Liver (tissue), 9 donors: ENCODE data around the gene PTGER2. TPM values are rescaled to one million over a fixed set of nuclear protein-coding genes. Genes with fewer than 3 reads are reported as not detected.

Experiments used
- DNase-seq: peaks from one replicate; pipeline ENCODE4 v3.0.0-alpha.2; 2017; ENCODE audit warnings: low spot score
- H3K27ac ChIP-seq, 2 donors: one replicate each; pipeline ENCODE4 v1.7.0; 2013; ENCODE audit warnings: inconsistent platforms in 2 of 2, low read length in 2 of 2, control low read depth in 1 of 2, low read depth in 1 of 2, mild to moderate bottlenecking in 1 of 2
- H3K27me3 ChIP-seq, 4 donors: one replicate each; pipeline versions ENCODE4 v1.6.1 to v1.7.0; 2013; ENCODE audit warnings: low read length in 3 of 4, inconsistent platforms in 1 of 4, mild to moderate bottlenecking in 1 of 4, moderate library complexity in 1 of 4; ENCODE audit not compliant: control insufficient read depth in 4 of 4, insufficient read depth in 4 of 4
- H3K36me3 ChIP-seq, 4 donors: one replicate each; pipeline versions ENCODE4 v1.6.1 to v1.7.0; 2013; ENCODE audit warnings: low read length in 3 of 4, mild to moderate bottlenecking in 3 of 4, low read depth in 1 of 4, moderate library complexity in 1 of 4; ENCODE audit not compliant: control insufficient read depth in 4 of 4, insufficient read depth in 3 of 4
- H3K4me1 ChIP-seq, 4 donors: one replicate each; pipeline versions ENCODE4 v1.6.1 to v1.7.0; 2013; ENCODE audit warnings: low read length in 3 of 4, mild to moderate bottlenecking in 3 of 4, moderate library complexity in 1 of 4; ENCODE audit not compliant: control insufficient read depth in 4 of 4, insufficient read depth in 4 of 4
- H3K4me3 ChIP-seq, 3 donors: one replicate each; pipeline versions ENCODE4 v1.6.1 to v1.7.0; 2013; ENCODE audit warnings: low read length in 3 of 3, control low read depth in 1 of 3, low read depth in 1 of 3, mild to moderate bottlenecking in 1 of 3
- H3K9ac ChIP-seq, 2 donors: one replicate each; pipeline ENCODE4 v1.7.0; 2013; ENCODE audit warnings: low read length in 2 of 2, mild to moderate bottlenecking in 2 of 2, moderate library complexity in 2 of 2, control low read depth in 1 of 2, low read depth in 1 of 2
- H3K9me3 ChIP-seq, 4 donors: one replicate each; pipeline versions ENCODE4 v1.6.1 to v1.7.0; 2013; ENCODE audit warnings: low read length in 3 of 4; ENCODE audit not compliant: control insufficient read depth in 4 of 4
- EGR1 ChIP-seq, 2 donors: IDR thresholded peaks; 2 replicates each; pipeline ENCODE4 v1.6.1; 2016 to 2018; ENCODE audit warnings: antibody characterized with exemption in 2 of 2, low read depth in 2 of 2
- GABPA ChIP-seq, 2 donors: IDR thresholded peaks in 1 of 2; conservative IDR thresholded peaks in 1 of 2; 2 replicates each; pipeline ENCODE4 v1.6.1; 2016; ENCODE audit warnings: antibody characterized with exemption in 2 of 2, mild to moderate bottlenecking in 1 of 2, moderate library complexity in 1 of 2
- NR2F2 ChIP-seq: IDR thresholded peaks from 2 replicates; pipeline ENCODE4 v1.6.1; 2016; ENCODE audit warnings: antibody characterized with exemption
- RAD21 ChIP-seq, 2 donors: IDR thresholded peaks; 2 replicates each; pipeline ENCODE4 v1.6.1; 2016; ENCODE audit warnings: antibody characterized with exemption in 2 of 2, mild to moderate bottlenecking in 2 of 2
- RXRA ChIP-seq, 2 donors: IDR thresholded peaks; 2 replicates each; pipeline ENCODE4 v1.6.1; 2017 to 2018; ENCODE audit warnings: antibody characterized with exemption in 2 of 2, mild to moderate bottlenecking in 1 of 2
- SP1 ChIP-seq: IDR thresholded peaks from 2 replicates; pipeline ENCODE4 v1.6.1; 2018; ENCODE audit warnings: antibody characterized with exemption, mild to moderate bottlenecking
- TAF1 ChIP-seq: conservative IDR thresholded peaks from 2 replicates; pipeline ENCODE4 v1.6.1; 2016; ENCODE audit warnings: antibody characterized with exemption, mild to moderate bottlenecking
- YY1 ChIP-seq: IDR thresholded peaks from 2 replicates; pipeline ENCODE4 v1.6.1; 2016; ENCODE audit warnings: antibody characterized with exemption, mild to moderate bottlenecking
- WGBS: extraction: QIAGEN DNeasy Blood & Tissue Kit; methylation state at CpG from one replicate; pipeline ENCODE4 v1.1.7; 2013; 5-methylcytosine and 5-hydroxymethylcytosine counted together
- polyA plus RNA-seq, 2 donors: library from polyadenylated mRNA; stranded (reverse) in 1 of 2; unstranded in 1 of 2; fragments of 200-250 nt in 1 of 2; fragments of >200 nt in 1 of 2; fragmentation: Nextera tagmentation in 1 of 2; extraction: Ambion mirVana in 1 of 2; gene quantifications; one replicate each; pipeline versions ENCODE4 v1.2.1 to v1.2.3, GENCODE V29; 2013 to 2015
- total RNA-seq, 2 donors: library from RNA; depleted of rRNA; stranded (reverse); fragments of >200 nt; gene quantifications; one replicate each; pipeline ENCODE4 v1.2.3, GENCODE V29; 2014
- TF ChIP-seq, protein P1 (sequence below): fragments of 150-350 bp; IDR thresholded peaks from 2 replicates; pipeline ENCODE4 v1.5.1; 2017; ENCODE audit warnings: improper control_type of control experiment, low read depth, low read length; ENCODE audit not compliant: missing input control
- TF ChIP-seq, protein P2 (sequence below): IDR thresholded peaks from 2 replicates; pipeline ENCODE4 v1.6.1; 2016; ENCODE audit warnings: antibody characterized with exemption
- TF ChIP-seq, protein P3 (sequence below): IDR thresholded peaks from 2 replicates; pipeline ENCODE4 v1.6.1; 2016; ENCODE audit warnings: antibody characterized with exemption, mild to moderate bottlenecking
- TF ChIP-seq, protein P4 (sequence below): IDR thresholded peaks from 2 replicates; pipeline ENCODE4 v1.6.1; 2016; ENCODE audit warnings: antibody characterized with exemption
- donor health status: healthy.
- donor health status: healthy.
- donor health status: healthy.
- donor health status: healthy.
- donor health status: healthy.

Gene PTGER2
- total and polyA plus RNA-seq, 4 donors: 0.36 to 1.9 (median 0.81) TPM

DNA sequence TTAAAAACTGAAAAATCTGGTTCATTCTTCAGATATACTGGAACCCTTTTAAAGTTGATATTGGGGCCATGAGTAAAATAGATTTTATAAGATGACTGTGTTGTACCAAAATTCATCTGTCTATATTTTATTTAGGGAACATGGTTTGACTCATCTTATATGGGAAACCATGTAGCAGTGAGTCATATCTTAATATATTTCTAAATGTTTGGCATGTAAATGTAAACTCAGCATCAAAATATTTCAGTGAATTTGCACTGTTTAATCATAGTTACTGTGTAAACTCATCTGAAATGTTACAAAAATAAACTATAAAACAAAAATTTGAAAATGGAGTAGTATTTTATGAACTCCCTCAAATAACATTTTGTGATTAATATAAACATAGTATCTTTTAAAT, 14.2 kb downstream of the PTGER2 start (continued):
- TF ChIP-seq RXRA (IDR thresholded peaks at IDR 0.05): no peak
- TF ChIP-seq, protein P1, sequence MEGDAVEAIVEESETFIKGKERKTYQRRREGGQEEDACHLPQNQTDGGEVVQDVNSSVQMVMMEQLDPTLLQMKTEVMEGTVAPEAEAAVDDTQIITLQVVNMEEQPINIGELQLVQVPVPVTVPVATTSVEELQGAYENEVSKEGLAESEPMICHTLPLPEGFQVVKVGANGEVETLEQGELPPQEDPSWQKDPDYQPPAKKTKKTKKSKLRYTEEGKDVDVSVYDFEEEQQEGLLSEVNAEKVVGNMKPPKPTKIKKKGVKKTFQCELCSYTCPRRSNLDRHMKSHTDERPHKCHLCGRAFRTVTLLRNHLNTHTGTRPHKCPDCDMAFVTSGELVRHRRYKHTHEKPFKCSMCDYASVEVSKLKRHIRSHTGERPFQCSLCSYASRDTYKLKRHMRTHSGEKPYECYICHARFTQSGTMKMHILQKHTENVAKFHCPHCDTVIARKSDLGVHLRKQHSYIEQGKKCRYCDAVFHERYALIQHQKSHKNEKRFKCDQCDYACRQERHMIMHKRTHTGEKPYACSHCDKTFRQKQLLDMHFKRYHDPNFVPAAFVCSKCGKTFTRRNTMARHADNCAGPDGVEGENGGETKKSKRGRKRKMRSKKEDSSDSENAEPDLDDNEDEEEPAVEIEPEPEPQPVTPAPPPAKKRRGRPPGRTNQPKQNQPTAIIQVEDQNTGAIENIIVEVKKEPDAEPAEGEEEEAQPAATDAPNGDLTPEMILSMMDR: no peak
- no peak for TF ChIP-seq EGR1 (IDR thresholded peaks at IDR 0.05; ENCODE audit: low read depth in 2 of 2)
- TF ChIP-seq YY1: no peak

DNA sequence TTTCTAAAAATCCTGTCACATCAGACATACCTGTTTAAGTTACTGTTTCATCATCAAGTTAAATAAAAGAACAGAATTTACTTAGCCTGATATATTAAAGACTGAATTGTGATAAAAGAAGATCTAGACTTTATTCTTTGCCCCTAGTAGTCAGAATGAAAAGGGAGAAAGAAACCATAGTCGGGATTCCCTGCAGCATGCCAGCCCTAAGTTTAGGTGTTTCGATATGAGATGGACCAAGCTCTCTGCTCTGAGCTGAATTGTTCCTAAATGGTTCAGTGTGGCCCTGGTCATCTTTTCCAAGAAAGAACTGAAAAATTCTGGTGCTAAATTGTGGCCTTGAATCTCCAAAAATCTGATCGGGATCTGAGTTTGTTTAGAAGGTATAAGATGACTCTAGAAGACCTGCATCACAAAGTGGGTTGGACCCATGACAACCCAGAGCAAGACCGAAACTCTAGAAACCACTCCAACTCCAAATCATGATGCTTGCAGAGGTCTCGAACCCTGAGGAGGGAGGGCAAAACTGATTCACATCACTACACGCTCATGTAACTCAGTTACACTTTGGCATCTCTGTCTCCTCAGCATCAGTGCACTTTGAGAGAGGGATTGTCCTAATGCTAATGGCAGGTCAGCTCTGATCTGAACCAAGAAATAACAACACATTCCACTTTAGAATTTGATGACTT, 15.7 kb downstream of the PTGER2 start:
- no peaks in the 10 kb centered on the region for H3K27me3 ChIP-seq
- H3K9ac ChIP-seq: no peak overlapping the region
- H3K9me3 ChIP-seq: no peaks in the 10 kb centered on the region
- WGBS: 67% methylated on average over 6 of the region's 6 CpGs
- no peaks in the 10 kb centered on the region for H3K36me3 ChIP-seq
- H3K4me3 ChIP-seq: no peak overlapping the region
- H3K27ac ChIP-seq: no peak overlapping the region
- no peak for DNase-seq
- TF ChIP-seq NR2F2 (no peak), EGR1 (IDR thresholded peaks at IDR 0.05; ENCODE audit: low read depth in 2 of 2) (no peak), YY1 (no peak), TAF1 (no peak), RXRA (IDR thresholded peaks at IDR 0.05) (no peak), SP1 (no peak), RAD21 (IDR thresholded peaks at IDR 0.05) (no peak), GABPA (IDR thresholded peaks at IDR 0.05 in 1 of 2, conservative IDR thresholded peaks at IDR 0.05 in 1 of 2) (no peak)
- TF ChIP-seq, protein P2, sequence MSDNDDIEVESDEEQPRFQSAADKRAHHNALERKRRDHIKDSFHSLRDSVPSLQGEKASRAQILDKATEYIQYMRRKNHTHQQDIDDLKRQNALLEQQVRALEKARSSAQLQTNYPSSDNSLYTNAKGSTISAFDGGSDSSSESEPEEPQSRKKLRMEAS: no peak
- TF ChIP-seq, protein P1: no peak
- TF ChIP-seq, protein P3, sequence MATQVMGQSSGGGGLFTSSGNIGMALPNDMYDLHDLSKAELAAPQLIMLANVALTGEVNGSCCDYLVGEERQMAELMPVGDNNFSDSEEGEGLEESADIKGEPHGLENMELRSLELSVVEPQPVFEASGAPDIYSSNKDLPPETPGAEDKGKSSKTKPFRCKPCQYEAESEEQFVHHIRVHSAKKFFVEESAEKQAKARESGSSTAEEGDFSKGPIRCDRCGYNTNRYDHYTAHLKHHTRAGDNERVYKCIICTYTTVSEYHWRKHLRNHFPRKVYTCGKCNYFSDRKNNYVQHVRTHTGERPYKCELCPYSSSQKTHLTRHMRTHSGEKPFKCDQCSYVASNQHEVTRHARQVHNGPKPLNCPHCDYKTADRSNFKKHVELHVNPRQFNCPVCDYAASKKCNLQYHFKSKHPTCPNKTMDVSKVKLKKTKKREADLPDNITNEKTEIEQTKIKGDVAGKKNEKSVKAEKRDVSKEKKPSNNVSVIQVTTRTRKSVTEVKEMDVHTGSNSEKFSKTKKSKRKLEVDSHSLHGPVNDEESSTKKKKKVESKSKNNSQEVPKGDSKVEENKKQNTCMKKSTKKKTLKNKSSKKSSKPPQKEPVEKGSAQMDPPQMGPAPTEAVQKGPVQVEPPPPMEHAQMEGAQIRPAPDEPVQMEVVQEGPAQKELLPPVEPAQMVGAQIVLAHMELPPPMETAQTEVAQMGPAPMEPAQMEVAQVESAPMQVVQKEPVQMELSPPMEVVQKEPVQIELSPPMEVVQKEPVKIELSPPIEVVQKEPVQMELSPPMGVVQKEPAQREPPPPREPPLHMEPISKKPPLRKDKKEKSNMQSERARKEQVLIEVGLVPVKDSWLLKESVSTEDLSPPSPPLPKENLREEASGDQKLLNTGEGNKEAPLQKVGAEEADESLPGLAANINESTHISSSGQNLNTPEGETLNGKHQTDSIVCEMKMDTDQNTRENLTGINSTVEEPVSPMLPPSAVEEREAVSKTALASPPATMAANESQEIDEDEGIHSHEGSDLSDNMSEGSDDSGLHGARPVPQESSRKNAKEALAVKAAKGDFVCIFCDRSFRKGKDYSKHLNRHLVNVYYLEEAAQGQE: no peak
- TF ChIP-seq, protein P4, sequence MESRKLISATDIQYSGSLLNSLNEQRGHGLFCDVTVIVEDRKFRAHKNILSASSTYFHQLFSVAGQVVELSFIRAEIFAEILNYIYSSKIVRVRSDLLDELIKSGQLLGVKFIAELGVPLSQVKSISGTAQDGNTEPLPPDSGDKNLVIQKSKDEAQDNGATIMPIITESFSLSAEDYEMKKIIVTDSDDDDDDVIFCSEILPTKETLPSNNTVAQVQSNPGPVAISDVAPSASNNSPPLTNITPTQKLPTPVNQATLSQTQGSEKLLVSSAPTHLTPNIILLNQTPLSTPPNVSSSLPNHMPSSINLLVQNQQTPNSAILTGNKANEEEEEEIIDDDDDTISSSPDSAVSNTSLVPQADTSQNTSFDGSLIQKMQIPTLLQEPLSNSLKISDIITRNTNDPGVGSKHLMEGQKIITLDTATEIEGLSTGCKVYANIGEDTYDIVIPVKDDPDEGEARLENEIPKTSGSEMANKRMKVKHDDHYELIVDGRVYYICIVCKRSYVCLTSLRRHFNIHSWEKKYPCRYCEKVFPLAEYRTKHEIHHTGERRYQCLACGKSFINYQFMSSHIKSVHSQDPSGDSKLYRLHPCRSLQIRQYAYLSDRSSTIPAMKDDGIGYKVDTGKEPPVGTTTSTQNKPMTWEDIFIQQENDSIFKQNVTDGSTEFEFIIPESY: no peak
- no peaks in the 10 kb centered on the region for H3K4me1 ChIP-seq
